ENCODE measurements around the gene NLRP9.
"Not testable (repeated sequence)": the region's sequence is repeated elsewhere in the genome, so short reads cannot be mapped to it uniquely, and the experiment has no call there.

NLRP9 gene

DNA sequence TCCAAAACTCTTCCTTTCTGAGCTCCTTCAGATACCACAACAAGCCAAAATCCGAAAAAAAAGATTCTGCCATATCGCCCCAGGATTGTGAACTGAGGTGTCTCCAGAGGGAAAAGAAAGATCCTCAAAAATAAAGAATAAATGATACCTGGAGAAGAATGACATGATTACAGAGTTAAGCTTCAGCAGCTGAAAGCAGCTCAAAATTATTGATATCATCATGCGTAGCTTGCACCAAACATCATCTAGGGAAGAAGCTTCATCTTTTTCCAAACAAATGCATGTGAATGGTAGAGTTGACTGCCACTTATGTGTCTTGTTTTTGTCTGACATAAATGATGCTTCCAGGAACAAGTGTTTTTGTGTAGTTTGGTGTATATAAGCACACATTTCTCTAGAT is at the start of gene NLRP9:
NLRP9 (minus strand) TSS at position 101 of the 400 bp plus-strand sequence; CDS start at position 73, 28 bp downstream.
- no peak for DNase-seq (ENCODE audit: low read depth)

GRCh38 chr19:55781112-55781511 is 42.9 kb upstream of the NLRP9 start:
- no peak for DNase-seq (ENCODE audit: low read depth)

DNA sequence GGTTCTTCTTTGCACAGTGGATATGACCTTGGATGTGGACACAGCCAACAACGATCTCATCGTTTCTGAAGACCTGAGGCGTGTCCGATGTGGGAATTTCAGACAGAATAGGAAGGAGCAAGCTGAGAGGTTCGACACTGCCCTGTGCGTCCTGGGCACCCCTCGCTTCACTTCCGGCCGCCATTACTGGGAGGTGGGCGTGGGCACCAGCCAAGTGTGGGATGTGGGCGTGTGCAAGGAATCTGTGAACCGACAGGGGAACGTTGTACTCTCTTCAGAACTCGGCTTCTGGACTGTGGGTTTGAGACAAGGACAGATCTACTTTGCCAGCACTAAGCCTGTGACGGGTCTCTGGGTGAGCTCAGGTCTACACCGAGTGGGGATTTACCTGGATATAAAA is 40.1 kb upstream of the NLRP9 start:
- DNase-seq (ENCODE audit: low read depth): no peak

DNA sequence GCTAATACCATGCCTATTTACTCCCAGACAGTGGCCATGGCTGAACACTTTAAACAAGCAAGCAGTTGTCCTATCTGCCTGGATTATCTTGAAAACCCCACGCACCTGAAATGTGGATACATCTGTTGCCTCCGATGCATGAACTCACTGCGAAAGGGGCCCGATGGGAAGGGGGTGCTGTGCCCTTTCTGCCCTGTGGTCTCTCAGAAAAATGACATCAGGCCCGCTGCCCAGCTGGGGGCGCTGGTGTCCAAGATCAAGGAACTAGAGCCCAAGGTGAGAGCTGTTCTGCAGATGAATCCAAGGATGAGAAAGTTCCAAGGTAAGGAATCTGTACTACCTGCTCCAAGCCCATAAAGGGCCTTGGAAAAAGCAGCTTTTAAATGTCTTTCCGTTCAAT is 39.3 kb upstream of the NLRP9 start:
- DNase-seq (ENCODE audit: low read depth): no peak

DNA sequence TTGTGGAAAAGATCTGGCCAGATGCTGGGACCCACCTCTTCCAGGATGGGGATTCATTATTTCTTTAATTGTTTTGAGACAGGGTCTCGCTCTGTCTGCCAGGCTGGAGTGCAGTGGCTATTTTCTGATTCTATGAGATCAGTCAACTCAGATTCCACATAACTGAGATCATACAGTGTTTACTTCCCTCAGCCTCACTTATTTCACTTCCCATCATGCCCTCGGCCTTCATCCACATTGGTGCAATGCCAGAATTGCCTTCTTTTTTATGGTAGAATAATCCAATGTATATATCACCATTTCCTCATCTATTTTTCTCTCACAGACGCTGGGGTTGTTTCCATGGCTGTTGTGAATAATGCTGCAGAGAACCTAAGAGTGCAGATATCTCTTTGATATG is 31.4 kb upstream of the NLRP9 start:
- not testable (repeated sequence) for DNase-seq (ENCODE audit: low read depth)

- not testable (repeated sequence) for DNase-seq (ENCODE audit: low read depth)
These were observed 30.6 kb upstream of the NLRP9 start, which contains the start of gene RFPL4AL1 for GRCh38 chr19:55768818-55769217. Gene RFPL4AL1 (plus strand): TSS chr19:55769118. CDS start chr19:55771805, 2,687 bp downstream.

- no peak for DNase-seq (ENCODE audit: low read depth)
These were observed 28.3 kb upstream of the NLRP9 start for GRCh38 chr19:55766466-55766865.

GRCh38 chr19:55758797-55759196 is 20.6 kb upstream of the NLRP9 start, which contains the start of gene RFPL4A:
Gene RFPL4A (plus strand): TSS chr19:55759097. CDS start chr19:55761801, 2,704 bp downstream.
- DNase-seq (ENCODE audit: low read depth): not testable (repeated sequence)

DNA sequence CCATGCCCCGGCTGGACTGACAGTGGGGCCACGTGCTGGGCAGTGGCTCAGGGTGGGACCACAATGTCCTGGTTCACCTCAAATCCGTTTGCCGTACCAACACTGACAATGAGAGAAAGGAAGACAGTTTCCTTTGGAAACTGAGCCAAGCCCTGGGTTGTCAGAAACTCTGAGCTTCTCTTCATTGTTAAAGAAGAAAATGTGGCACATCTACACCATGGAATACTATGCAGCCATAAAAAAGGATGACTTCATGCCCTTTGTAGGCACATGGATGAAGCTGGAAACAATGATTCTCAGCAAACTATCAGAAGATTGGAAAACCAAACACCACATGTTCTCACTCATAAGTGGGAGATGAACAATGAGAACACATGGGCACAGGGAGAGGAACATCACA is 18.6 kb upstream of the NLRP9 start:
- not testable (repeated sequence) for DNase-seq (ENCODE audit: low read depth)

GRCh38 chr19:55753401-55753800 is 15.2 kb upstream of the NLRP9 start:
- DNase-seq (ENCODE audit: low read depth): no peak

- DNase-seq (ENCODE audit: low read depth): no peak
These were observed 12.5 kb upstream of the NLRP9 start for GRCh38 chr19:55750715-55751114.

DNA sequence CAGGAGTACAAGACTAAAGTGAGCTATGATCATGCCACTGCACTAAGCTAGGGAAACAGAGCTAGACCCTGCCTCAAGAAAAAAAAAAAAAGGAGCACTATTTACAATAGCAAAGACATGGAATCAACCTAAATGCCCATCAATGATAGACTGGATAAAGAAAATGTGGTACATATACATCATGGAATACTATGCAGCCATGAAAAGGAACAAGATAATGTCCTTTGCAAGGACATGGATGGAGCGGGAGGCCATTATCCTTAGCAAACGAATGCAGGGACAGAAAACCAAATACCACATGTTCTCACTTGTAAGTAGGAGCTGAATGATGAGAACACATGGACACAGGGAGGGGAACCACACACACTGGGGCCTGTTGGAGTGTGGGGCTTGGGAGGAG is 7.8 kb downstream of the NLRP9 start:
- DNase-seq (ENCODE audit: low read depth): not testable (repeated sequence)

- DNase-seq (ENCODE audit: low read depth): no peak
These were observed 14.7 kb downstream of the NLRP9 start for GRCh38 chr19:55723491-55723890.

- no peak for DNase-seq (ENCODE audit: low read depth)
These were observed 17.4 kb downstream of the NLRP9 start for GRCh38 chr19:55720801-55721200.

- no peak for DNase-seq (ENCODE audit: low read depth)
These were observed 17.9 kb downstream of the NLRP9 start for GRCh38 chr19:55720214-55720746.

DNA sequence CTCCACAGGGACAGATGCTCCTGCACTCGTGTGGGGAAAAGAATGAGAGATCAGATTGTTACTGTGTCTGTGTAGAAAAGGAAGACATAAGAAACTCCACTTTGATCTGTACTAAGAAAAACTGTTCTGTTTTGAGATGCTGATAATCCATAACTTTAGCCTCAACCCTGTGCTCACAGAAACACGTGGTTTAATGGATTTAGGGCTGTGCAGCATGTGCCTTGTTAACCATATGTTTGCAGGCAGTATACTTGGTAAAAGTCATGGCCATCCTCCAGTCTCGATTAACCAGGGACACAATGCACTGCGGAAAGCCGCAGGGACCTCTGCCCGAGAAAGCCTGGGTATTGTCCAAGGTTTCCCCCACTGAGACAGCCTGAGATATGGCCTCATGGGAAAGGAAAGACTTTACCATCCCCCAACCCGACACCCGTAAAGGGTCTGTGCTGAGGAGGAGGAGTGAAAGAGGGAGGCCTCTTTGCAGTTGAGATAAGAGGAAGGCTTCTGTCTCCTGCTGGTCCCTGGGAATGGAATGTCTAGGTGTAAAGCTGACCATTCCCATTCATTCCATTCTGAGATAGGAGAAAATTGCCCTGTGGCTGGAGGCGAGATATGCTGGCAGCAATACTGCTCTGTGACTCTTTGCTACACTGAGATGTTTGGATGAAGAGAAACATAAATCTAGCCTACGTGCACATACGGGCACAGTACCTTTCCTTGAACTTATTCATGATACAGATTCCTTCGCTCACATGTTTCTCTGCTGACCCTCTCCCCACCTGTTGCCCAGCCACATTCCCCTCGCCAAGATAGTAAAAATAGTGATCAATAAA is 20.1 kb downstream of the NLRP9 start:
- DNase-seq (ENCODE audit: low read depth): not testable (repeated sequence)

DNA sequence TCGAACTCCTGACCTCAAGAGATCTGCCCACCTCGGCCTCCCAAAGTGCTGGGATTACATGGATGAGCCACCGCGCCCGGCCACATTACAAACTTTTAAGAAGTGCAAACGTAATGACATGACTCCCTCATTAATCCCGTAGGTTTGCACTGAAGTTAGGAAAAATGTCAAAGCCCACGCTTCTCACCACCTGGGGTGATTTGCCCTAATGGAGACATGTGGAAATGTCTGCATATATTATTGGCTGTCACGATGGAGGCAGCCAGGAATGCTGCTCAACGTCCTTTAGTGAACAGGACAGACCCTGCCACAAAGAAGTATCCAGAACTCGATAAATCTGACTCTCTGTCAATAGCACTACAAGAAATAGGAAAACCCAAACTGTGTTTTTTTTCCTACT is 21.0 kb downstream of the NLRP9 start:
- no peak for DNase-seq (ENCODE audit: low read depth)

GRCh38 chr19:55716531-55716930 is 21.7 kb downstream of the NLRP9 start:
- DNase-seq (ENCODE audit: low read depth): no peak

DNA sequence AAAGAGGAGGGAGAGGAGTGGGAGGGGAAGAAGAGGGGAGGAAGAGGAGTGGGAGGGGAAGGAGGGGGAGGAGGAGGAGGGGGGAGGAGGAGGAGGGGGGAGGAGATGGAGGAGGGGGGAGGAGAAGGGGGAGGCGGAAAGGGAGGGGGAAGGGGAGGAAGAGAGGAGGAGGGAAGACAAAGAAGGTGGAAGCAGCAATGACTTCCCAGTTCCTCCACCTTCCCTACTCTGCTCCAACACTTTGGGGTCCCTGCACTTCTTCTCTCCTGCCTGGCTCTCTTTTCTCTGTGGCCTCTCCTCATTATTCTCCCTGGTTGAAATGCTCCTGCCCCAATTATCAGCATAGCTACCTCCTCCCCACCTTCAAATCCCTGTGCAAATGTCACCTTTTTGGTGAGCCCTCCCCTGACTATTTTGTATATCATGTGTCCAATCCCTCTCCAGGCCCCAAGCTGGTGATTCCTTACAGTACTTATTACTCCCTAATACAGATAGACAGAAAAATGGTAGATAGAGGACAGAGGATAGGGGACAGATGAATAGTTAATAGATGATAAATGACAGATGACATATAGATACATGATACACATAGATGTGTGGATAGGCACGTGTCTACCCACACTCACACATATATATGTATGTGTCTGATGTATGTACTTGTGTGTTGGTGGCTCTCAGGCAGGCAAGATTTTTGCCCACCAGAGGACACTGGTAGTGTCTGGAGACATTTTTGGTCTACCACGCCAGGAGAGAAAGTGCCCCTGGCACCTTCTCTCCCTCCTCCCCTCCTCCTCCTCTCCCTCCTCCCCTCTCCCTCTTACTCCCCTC is 25.2 kb downstream of the NLRP9 start:
- no peak for DNase-seq (ENCODE audit: low read depth)

DNA sequence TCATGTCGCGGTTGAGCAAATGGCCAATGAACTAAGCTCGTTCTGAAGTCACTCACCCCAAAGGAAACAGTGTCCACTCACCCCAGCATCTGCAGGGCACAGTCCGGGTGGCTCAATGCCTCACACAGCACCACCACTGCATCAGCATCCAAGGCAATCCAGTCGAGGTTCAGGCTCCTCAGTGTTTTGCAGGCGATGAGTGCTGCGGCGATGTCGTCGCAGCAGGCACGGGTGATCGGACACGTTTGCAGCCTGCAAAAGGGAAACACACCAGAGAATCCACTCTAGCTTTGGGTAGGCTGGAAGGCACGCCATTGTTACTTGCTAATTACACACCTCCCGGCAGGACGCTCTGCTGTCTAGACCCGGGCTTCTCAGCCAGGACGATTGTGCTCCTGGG is 26.5 kb downstream of the NLRP9 start:
- no peak for DNase-seq (ENCODE audit: low read depth)

DNA sequence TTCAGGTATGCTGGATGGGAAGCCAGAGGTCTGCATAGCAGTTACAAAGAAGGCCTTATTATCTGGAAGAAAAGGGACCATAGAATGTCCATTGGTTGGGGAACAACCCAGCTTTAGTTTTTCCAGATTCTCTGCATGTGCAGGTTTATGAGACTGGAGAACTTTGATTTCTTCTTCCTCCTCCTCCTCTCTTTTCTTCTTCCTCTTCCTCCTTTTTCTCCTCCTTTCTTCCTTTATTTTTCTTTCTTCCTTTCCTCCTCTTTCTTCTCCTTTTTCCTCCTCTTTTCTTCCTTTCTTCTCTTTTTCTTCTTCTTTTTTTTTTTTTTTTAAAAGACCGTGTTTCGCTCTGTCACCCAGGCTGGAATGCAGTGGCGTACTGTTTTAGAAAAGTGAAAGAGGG is 32.2 kb downstream of the NLRP9 start:
- DNase-seq (ENCODE audit: low read depth): no peak

DNA sequence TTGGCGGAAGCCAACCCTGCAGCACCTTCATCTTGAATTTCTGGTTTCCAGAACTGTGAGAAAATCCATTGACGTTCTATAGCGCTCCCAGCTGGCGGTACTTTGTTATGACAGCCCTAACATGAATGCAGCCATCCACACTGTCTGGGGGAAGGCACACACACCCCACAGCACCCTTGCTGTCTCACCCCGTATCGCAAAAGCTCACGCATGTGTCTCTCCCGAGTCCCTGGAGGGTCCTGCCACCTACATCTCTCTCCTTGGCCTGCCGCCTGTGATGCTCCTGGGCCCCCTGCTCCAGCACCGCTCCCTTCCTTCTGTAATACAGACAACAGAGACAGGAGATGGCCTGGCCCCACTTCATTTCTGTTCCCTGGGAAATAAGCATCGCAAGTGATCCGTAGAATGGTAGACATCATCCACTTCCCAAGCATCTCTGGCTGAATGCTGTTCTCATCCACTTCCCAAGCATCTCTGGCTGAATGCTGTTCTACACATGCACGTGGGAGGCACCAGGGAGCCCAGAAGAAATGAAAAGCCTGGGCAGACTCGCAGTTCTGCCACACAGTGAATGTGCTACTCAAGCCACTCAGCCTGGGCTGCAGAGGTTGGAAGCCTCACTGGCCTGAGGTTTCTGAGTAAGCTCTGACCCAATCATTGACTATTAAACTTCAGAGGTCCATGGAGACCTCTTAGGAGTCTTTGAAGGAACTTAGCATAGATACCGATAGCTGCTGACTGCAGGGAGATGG is 33.5 kb downstream of the NLRP9 start:
- DNase-seq (ENCODE audit: low read depth): no peak
